GM19397 (cell line): Measurements from ENCODE around the gene AVPI1.
"Not testable (repeated sequence)": the region's sequence is repeated elsewhere in the genome, so short reads cannot be mapped to it uniquely, and the experiment has no call there.

Source experiments
- ATAC-seq: cut with Tn5 transposase; IDR thresholded peaks from one replicate; pipeline ENCODE4 v1.9.1; 2021; ENCODE audit warnings: mild to moderate bottlenecking, moderate library complexity; ENCODE audit not compliant: unreplicated experiment

The AVPI1 gene

DNA sequence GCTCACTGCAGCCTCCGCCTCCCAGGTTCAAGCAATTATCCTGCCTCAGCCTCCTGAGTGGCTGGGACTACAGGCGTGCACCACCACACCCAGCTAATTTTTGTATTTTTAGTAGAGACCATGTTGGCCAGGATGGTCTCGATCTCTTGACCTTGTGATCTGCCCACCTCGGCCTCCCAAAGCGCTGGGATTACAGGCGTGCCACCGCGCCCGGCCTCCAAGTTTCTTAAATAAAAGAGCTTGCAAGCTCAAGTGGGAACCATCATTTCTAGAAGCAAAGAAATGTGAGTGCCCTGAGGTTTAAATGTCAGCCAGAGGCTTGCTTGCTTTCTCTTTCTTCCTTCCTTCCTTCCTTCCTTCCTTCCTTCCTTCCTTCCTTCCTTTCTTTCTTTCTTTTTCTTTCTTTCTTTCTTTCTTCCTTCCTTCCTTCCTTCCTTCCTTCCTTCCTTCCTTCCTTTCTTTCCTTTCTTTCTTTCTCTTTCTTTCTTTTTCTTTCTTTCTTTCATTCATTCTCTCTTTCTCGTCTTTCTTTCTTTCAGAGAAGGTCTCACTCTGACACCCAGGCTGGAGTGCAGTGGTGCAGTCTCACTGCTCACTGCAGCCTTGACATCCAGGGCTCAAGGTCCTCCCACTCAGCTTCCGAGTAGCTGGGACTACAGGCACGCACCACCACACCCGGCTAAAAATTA lies 44.4 kb downstream of the AVPI1 start:
- ATAC-seq = not testable (repeated sequence)

DNA sequence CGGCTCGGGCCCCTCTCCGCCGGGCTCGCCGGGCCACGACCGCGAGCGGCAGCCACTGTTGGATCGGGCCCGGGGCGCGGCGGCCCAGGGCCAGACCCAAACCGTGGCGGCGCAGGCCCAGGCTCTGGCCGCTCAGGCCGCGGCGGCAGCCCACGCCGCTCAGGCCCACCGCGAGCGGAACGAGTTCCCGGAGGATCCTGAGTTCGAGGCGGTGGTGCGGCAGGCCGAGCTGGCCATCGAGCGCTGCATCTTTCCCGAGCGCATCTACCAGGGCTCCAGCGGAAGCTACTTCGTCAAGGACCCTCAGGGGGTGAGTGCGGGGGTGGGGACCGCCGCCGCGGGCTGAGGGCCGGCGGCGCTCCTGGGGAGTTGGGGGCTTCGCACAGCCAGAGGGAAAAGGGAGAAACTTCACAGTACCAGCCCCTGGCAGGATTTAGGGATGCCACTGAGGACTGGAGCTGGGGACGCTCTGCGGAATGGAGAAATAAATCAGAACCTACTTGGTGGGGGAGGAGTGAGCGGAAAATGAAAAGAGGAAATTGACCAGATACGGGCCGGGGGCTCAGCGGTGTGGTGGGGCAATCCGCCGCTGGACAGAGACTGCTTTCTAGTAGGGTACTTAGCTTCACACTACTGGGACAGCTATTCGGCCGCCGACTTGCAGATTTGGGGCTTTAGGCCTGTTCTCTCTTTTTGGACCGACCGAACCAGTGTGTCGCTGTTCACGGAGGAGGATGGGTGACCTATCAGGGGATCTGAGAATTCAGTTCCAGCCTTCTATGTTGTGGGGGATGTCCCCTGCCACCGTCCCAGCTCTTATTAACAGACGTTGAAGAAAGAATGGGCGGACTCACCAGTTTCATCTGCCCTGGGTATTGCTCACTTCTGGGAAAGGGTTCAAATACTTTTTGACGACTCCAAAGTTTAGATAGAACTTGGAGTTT lies 45.9 kb downstream of the AVPI1 start:
- peak; percentile 25 for ATAC-seq

DNA sequence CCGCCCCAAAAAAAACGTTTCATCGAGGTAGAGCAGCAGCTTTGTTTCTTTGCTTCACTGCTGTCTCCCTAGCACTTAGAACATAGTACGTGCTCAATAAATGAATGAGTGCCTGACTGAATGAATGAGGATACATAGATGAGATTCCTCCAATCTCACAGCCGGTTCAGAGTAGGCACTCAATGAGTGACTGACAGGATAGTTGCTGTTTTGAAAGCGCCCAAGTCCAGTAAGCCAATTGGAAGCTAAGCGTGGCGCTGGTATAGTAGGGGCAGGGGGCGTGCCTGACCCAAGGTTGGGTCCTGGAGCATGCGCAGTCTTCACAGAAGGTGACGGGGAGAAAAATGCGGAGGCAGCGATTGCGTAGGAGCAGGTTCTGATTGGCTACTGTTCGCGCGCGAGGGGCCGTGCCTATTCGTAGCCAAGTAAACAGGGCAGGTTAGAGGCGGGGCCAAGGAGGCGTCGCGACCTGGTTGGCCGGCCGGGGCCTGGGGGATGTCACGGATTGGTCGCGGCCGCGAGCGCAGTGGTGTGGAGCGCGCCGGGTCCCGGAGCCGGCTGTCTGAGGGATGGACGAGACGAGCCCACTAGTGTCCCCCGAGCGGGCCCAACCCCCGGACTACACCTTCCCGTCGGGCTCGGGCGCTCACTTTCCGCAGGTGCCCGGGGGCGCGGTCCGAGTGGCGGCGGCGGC lies 46.7 kb downstream of the AVPI1 start, which contains the start of gene PI4K2A:
PI4K2A (plus strand) TSS at position 498 of the 694 bp plus-strand sequence; CDS start at position 570, 72 bp downstream.
- ATAC-seq = peak; percentile 99

DNA sequence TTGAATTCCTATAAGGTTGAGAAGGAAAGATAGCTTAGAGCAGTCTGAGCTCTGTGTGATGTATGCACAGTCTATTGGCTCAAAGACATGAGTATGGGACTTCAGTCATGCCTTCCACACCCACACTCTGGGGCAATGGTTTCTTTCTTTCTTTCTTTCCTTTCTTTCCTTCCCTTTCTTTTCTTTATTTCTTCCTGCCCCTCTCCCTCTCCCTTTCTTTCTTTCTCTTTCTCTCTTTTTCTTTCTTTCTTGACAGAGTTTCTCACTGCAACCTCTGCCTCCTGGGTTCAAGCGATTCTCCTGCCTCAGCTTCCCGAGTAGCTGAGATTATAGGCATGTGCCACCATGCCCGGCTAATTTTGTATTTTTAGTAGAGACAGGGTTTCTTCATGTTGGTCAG lies 48.0 kb downstream of the AVPI1 start:
- not testable (repeated sequence) for ATAC-seq

DNA sequence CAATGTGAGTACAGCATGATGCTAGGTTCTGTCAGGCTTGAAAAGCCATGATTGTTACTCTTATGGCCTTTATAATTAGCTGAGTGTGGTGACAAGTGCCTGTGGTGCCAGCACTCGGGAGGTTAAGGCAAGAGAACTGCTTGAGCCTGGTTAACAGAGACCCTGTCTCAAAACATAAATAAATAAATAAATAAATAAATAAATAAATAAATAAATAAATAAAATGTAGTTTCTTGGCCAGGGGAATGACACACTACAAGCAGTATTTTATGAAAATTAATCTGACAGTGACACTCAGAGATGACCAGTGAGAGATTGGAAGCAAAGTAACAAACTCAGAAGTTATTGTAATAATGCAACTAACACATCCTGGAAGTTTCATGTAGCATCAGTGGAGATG lies 51.5 kb downstream of the AVPI1 start:
- no peak for ATAC-seq

DNA sequence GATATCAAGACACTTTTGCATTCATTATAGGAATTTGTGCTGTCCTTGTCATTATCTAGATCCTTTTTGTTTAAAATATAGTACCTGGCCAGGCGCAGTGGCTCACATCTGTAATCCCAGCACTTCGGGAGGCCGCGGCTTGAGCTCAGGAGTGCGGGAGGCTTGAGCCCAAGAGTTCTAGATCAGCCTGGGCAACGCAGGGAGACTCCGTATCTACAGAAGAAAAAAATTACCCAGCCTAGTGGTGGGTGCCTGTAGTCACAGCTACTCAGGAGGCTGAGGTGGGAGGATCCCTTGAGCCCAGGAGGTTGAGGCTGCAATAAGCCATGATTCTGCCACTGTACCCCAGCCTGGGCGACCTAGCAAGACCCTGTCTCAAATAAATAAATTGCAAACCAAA lies 53.1 kb downstream of the AVPI1 start:
- no peak for ATAC-seq

DNA sequence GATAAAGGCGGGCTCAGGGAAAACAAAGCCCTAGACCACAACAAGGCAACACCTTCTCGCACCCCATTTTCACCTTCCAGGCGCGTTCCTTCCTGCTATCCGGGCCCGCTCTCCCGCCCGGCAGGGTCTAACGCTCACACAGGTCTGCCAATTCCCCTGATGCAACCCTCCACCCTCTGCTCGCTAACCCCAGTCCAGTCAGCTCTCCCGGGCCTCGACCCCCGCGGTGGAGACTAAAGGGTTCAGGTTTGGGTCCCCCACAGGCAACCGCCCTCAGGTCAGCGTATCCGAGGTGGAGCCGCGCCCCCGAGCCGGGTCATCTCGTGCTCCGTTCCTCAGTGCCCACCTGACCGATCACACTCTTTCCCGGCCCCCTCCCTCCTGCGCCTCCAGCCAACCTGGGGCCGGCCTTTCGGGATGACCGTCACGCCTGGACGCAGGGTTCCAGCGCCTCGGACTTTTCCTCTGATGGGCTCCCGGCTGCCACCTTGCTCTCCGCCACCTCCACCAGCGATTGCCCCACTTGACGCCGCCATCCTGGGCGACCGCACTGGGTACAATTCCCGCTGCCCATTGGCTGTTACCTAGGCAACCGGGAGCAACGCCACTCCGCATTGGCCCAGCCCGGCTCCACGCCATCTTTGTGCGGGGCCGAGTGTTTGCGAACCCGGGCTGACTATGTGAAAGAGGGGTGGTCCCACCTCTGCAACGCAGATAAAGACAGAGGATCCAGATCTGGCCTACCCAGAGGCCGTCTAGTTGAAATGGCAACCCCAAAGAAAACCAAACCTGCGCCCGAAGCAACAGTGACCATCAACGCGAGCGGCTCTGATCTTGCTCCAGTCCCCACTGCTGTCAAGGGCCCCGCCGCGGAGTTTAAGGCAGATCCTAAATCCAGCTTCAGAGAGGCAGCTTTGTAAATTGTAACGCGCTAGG lies 53.8 kb downstream of the AVPI1 start, which contains the start of gene MORN4:
MORN4 (minus strand) TSS at position 552 of the 936 bp plus-strand sequence. CDS start 13,847 bp downstream, outside the sequence.
- peak; percentile 100 for ATAC-seq

DNA sequence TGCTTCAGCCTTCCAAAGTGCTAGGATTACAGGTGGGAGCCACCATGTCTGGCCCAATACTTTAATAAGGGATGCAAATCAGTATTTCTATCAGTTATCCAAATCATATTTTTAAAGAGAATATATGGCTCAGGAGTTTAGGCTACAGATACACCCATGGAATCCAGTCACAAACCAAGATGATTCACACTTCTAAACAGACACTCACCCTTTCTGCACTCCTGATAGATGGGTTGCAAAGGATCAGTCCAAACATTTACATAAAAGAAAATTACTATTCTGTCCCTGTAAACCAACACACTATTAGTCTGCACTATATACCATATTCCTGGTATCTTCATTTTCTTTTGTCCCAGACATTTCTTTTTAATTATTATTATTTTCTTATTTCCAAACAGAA lies 55.9 kb downstream of the AVPI1 start:
- no peak for ATAC-seq

DNA sequence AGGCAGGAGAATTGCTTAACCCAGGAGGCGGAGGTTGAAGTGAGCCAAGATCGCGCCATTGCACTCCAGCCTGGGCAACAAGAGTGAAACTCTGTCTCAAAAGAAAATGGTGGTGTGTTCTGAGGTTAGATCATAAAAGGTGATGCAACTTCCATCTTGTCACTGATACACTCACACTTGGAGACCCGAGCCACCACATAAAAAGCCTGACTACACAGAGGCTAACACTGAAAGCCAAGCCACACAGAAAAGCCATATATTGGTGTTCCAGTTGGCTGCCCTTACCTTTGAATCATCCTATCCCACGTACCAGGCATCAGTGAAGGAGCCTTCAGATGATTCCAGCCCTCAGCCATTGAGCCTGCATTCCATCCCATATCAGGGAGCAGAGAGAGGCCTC lies 57.8 kb downstream of the AVPI1 start:
- no peak for ATAC-seq

DNA sequence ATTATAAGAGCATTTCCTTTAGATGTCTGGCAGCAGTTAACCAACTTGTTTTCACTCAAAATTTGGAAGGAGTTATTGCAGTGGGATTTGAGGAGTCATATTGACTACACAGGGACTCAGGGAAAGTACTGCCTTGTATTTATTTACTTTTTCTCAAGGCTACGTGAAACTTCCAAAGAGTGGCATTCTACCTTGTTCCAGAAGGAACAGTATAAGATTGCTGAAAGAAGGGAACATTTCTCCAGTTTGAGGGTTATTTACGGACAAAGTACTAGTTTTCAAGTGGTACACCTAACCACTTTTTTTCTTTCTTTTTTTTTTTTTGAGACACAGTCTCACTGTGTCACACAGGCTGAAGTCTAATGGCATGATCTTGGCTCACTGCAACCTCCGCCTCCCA lies 58.8 kb downstream of the AVPI1 start:
- no peak for ATAC-seq

DNA sequence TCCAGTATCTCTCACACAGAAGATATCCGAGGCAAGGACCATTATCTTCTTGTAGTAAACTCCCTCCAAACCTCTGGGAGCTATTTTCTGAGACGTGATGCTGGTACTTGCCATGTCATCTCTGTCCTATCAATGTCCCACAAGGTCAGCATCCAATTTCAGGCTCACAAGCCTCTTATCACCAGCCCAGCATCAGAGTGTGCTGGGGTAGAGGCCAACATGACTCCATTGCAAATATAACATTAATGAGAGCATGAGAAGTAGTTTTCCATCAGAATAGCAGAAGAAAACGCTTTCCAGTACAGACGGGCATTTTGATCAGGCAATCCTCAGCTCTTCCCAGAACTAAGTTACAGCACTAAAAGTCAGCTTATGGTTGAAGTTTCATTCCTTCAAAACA lies 59.3 kb downstream of the AVPI1 start:
- ATAC-seq = no peak
